Stimulated activated CD8-positive, alpha-beta memory T cell treated with anti-CD3 and anti-CD28 coated beads, Interleukin-12 subunit alpha, Interleukin-12 subunit beta, amount 100 ng/mL, for 24 hours (primary cell): ENCODE results near the gene QSOX2.

Experiments used
- DNase-seq: peaks from one replicate; pipeline ENCODE4 v3.0.0-alpha.2; 2020; ENCODE audit errors: extremely low read depth

The QSOX2 gene

DNA sequence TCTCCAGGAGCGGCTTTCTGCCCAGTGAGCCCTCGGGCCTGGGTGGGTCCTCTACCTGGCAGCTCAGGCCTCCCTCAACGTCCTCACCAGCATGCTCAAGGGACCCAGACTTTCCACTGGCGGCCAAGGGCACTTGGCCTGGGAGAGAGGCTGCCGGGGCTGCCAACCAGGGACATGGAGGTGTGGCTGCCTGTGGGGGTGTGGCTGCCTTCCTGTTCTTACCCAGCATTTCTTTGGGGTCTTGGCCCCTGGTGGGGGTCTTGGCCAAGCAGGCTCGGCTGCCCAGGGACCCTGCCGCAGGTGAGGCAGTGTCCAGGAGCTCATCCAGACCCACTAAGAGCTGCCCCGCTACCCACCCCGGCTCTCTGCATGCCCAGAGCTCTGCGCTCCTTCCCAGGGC lies 7.2 kb upstream of the QSOX2 start:
- DNase-seq, result no peak

DNA sequence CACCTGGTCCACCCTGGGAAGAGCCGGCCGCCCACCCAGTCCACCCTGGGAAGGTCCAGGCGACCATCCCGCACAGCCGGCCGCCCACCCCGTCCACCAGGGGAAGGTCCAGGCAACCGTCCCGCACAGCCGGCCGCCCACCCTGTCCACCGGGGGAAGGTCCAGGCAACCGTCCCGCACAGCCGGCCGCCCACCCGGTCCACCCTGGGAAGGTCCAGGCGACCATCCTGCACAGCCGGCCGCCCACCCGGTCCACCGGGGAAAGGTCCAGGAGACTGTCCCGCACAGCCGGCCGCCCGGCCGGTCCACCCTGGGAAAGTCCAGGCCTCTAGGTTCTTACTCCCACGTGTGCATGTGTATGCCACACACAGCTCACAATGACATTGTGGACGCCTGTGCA lies 6.7 kb upstream of the QSOX2 start:
- DNase-seq, result no peak

DNA sequence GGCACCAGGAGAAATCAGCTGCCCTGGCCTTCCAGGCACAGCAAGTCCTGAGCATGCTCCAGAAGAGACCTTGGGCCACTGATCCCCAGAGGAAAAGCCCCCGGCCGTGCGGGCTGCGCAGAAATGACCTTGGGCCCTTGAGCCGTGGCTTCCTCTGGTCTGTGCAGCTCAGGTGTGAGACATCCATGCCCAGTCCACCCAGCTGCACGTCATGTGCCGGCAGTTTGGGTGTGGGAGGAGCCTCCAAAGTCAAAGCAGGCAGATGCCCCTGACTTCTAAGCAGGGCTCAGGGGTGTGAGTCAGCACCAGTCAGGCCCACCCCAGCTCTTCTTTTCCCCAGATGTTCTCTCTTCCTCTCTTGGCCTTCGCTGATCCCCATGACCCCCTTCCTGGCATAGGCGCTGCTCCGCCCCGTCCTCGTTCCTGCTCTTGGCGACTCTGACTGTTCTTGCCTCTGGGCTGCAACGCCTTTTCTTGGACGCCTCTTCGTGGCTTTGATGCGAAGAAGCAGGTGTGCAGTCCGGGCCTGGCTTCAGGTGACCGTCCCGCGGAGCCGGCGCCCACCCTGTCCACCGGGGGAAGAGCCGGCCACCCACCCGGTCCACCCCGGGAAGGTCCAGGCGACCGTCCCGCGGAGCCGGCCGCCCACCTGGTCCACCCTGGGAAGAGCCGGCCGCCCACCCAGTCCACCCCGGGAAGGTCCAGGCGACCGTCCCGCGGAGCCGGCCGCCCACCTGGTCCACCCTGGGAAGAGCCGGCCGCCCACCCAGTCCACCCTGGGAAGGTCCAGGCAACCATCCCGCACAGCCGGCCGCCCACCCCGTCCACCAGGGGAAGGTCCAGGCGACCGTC lies 5.9 kb upstream of the QSOX2 start:
- no peak for DNase-seq

DNA sequence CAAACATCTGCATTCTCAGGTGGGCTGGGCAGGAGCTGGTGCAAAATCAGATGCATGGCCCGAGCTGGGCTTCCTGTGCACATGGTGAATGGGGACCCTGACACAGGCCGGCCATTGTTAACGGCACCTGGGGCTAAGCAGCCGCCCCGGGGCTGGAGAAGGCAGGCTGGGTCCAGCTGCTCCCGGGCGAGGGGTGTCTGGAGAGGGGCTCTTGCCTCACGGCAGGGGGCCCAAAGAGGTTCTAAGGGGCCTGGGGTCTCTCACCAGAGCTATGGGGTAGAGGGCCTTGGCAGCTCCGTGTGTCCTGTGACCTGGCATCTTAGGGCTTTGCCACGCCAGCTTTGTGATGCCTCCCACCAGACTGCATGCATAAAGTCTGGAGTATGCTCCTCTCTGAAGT lies 5.1 kb upstream of the QSOX2 start:
- DNase-seq, result no peak

DNA sequence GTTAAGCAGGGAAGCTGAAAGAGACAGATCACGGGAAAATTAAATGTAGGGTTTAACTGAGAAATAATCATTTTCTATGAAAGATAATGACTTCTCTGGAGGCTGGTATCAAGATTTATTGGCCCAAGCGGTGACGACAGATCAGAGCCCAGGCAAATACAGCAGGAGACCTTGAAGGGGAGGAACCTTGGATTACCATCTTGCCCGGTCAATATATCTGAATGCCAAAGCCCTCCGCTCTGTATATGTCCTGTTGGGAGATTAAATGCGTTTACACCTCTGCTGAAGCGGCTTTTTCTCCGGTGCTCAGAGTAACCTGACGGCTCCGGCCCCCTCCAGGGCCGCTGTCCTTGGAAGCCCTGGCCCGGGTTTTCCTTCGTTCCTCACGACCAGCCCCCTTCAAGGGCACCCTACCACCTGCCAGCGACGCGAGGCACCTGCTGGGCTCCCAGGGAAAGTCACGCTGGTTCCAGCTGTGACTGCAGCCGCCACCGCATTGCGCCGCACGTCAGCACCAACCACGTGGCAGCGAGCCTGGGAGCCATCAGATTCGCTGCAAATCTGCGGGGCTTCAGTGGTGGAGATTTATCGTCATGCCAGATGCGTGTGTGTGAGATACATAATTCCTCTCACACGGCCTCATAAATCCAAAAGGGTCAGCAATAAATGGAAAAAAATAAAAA lies 4.4 kb upstream of the QSOX2 start:
- no peak for DNase-seq

DNA sequence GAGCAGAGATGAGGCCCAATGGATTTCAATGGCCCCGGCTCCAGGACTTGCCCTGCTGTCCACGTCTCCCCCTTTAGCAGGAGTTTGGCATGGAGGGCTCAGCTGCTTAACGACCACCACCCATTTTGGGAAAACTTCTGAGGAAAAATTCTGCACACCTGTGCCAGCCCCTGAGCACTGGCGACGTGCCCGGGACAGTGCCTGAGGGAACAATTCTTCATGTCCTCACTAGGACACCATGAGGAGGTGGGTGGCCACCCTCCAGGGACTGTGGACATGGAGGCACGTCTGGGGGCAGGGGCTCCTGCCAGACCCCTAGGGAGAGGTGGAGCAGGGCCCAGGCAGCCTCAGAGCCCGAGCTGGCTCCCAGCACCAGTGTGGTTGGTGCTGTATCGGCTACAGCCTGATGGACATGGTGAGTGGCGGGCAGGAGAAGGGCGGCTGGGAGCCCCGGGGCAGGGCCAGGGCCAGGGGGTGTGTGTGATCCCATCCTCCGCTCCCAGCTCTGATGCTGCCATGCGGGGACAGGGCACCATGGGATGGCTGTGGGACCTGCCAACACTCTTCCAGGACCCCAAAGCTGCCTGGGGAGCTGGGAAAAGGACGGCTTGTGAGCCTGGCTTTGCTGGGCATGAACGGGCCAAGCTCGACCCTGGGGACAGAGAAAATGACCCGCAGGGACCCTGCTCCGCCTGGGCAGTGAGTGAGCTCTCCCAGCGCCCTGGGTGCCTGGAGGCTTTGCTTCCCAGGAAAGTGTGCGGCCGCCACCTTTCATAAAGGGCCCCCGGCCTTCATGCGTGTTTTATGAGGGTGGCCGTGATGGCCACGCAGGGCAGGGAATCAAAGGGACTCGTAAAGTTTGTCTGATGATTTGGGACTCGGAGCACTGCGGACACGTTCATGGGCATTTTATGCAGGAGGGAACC lies 3.6 kb upstream of the QSOX2 start:
- no peak for DNase-seq

DNA sequence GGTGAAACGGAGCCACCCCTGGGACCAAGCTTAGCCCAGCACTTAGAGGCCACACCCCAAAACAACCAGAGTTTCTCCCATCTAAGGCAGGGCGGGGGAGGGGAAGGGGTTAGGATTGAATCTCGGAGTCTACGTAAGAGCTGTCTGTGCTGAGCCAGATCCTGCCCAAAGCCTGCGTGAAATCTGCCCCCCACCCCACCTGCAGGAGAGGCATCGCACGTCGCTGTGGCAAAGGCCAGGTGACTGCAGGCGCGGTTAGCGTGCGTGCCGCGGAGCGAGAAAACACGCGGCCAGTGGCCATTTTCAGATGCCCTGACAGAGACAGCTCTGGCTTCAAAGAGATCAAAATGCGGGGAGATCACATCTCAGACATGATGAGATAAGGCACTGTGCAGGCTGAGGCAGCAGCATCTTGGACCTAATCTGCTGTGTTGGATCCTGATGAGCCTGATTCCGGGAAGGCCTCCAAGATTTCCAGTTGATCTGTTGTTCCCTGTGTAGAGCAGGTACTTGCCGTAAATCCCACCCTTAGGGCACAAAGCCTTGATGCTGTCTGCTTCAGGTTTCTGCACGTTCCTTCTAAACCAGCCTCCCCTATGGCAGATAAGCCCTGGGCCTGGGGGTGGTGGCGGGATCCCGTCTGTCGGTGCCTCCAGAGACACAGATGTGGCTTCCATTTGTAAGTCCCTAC lies 2.5 kb upstream of the QSOX2 start:
- DNase-seq, result no peak

DNA sequence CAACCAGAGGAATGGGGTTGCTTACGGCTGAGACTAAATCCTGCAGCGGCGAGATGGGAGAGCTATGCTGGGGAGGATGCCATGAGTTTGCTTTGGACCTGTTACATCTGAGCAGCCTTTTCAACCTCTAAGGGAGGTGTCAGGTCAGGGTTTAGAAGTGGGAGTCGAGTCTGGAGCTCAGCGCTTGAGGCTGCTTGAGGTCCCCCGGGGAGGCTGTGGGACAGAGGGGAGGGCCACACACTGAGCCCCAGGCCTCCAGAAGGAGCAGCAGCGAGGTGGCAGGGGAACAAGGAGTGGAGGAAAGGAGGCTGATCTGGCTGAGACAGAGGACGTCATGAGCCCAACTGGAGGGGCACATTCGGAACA lies 1.9 kb upstream of the QSOX2 start:
- no peak for DNase-seq

DNA sequence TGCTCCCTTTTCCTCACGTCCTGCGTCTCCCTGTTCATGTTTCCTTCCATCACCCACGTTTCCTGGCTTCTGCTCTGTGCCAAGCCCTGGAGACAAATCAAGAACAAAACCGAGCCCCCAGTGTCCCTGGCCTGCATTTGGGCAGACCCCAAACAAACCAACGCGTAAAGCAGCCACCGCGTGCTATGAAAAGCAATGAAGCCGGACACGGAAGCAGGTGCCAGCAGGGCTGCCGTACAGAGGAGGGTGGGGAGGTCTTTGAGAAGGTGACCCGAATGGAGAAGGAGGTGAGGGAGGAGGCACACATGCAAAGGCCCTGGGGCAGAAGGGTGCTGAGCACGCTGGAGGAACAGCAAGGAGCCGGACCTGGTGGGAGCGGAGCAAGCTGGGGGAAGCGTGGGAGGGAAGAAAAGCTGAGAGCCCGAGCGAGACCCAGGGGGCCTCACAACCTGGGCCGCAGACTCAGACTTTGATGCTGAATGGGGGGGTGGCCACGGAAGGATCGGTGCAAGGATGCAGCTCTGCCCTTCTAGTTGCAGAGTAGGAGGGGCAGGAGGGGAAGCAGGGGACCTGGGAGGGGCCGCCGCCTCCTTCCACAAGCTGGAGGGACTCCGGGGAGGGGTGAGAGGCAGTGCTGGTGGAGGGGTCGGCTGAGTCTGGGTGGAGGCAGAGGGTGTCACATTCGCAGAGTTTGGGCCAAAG lies 1.4 kb upstream of the QSOX2 start:
- no peak for DNase-seq

DNA sequence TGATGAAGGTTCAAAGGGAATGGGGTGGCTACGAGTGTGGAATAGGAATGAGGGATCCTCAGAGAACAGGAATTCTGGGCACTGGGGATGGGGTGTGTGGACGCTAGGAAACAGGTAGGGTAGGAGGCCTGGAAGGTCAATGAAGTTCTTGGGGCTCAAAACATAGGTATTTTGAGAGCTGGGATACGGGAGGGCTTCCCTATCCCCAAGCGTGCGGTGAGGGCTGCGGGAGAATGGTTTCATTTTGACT lies 718 bp downstream of the QSOX2 start:
- no peak for DNase-seq

DNA sequence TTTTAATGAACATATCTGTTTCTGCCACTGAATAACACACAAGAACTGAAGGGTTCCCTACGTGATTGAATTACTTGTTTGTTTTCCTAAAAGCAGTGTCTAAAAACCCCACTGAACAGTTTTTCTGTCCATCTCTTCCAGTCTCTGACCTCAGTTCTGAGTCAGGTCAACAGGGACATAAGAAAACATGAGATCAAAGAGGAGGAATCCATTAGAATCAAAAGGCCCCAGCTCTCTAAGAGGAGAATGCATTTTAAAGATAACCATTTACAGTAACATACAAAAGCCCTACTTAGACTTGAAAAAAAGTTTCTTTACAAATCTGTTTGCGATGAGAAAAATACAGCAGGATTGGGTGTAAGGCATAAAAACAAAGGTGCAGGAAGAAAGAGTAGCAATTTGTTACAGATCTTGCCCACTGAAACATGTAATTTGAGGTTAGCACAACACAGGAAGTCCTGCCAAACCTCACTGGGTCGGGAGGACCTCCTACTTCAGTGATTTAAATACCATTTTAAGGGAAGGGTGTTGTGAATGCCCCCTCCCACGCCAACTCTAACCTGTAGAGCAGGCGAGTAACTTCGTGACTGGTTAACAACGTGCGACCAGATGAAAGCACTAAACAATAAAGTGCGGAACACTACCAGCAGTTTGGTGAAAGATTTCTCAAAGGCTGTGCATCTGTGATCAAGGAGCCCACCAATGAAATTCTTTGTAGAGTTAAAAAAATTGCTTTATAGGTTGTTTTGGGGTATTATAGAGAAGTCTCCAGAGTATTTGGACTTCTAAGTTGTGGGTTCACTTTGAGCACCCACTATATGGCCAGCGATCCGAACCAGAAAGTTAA lies 1.3 kb downstream of the QSOX2 start:
- DNase-seq, result no peak

DNA sequence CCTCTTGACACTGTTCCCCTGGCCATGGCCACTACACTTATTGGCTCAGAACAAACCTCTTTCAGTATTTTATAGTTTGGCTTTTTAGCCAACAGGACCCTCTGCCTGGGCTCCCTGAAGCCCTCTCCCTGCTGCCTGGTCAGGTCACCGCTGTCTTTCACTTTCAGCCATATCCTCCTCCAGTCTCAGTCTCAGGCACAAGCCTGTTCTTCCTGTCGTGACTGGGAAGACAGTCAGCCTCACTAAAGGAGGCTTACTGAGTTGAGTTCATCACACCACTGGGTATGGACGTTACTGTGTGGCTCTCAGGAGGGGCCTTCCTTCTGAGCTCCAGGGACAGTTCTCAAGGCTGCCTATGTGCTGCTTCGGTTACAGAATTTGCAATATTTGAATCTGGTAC lies 2.0 kb downstream of the QSOX2 start:
- no peak for DNase-seq

DNA sequence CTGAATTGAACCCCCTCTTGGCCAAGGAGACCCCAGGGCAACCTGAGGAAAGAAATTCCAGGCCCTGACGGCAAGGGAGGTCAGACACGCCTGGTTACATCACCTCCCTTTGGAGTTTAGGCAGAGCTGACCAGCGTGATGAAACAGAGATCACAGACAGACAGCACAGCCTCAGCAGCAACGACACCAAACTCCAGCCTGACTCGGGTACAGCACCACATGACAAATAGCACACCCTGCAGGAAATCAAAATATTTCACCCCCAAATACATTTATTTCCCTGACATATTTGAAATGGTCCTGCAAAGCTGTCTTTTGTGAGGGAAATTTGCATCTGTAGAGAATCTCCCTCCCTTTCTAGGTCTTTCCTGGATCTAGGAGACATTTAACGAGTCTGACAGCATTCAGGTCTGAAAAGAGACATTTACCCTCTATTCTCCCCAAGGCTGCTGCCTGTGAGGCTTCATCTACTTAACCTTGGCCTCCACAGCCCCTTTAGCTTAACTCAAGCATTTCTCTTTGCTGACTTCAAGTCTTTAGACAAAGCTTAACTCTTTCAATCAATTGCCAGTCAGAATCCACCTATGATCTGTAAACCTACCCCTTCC lies 2.6 kb downstream of the QSOX2 start:
- DNase-seq, result no peak

DNA sequence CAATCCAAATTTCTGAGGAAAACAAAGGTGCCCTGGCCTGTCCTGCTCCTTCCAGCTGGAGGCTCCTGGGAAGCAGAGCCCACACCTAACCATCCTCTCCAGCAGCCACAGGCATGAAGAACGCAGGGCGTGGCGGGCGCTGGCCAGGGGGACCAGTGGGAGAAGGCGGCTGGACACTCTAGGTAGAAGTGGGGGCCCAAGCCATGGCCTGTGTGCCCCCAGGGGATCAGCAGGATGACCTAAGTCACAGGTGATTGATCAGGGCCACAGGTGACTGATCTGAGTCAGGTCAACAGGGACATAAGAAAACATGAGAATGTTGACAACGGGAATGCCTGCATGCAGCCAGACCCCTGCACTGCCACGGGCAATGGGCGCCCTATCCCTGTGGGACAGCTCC lies 3.4 kb downstream of the QSOX2 start:
- no peak for DNase-seq

DNA sequence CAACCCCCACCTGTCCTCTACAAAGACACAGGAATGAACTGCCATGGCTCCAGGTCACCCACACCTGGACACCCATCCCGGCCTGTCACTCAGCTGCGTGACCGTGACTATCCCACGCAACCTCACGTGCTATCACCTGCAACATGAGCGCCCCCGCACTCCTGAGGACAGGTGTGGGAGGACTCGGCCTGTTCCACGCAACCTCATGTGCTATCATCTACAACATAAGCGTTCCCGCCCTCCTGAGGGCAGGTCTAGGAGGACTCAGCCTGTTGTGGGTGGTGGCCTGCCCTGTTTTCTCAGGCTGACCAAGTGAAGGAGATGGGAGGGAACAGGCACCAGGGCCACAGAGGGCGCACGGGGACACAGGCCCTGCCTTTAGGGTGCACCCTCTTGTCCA lies 4.1 kb downstream of the QSOX2 start:
- no peak for DNase-seq

DNA sequence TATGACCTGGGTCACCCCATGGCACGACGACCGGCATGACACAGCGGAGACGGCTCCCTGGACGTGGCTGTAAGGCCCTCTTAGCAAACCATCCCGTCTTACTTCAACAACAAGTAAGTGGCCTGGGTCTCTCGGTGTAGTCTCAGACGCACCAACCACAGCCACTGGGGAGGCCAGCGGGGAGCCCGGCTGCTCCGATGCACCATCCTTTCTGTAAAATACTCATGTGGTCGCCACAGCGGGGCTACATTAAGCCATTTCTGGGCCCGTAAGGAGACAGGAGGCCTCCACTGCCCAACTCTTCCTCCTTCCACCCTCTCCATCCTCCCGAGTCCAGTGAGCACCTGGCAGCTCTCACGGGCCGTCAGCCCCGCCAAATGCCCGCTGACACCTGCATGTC lies 4.7 kb downstream of the QSOX2 start:
- DNase-seq, result no peak

DNA sequence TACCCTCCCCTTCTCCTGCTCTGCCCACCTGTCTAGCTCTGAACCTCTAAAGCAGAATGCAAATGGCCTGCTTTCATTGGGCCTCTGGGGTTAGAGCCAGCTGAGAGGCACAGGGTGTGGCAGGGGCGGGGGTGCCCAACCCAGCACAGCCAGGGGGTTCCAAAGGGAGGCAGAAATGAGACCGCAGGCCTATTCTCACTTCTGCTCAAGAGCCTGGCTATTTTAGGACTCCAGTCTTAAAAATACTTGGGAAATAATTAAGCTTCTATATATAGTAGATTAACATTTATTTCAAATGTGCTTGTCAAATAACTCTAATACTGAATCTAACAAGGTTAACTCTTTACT lies 5.7 kb downstream of the QSOX2 start:
- no peak for DNase-seq

DNA sequence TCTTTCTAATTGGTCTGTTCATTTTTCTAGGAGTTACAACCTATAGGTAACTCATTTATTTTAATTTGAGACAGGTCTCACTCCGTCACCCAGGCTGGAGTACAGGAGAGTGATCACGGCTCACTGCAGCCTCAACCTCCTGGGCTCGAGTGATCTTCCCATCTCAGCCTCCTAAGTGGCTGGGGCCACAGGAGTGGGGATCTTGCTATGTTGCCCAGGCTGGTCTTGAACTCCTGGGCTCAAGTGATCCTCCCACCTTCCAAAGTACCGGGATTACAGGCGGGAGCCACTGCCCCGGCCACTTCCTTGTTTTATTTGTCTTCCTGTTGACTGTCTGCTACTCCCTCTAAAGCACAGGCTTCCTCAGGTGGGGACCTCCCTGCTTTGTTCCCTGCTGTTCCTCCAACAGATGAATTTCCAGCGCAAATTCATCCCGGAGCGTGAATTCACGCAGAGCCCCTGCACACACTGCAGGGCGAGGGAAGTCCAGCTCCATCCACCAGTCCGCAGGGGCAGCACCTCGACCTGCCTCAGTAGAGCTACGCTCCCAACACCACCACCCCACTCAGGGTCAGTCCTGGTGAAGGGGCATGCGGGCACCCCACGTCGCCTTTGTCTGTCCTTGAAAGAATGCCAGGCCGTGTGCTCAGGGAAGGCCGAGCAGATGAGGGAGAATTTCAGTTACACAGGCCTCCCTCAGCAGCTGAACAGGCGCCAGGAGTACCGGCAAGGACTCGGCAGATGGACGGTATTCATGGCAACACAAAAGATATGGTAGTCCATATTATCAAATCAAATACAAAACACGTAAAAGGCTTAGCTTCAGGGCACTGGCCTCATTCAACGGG lies 6.3 kb downstream of the QSOX2 start:
- no peak for DNase-seq

DNA sequence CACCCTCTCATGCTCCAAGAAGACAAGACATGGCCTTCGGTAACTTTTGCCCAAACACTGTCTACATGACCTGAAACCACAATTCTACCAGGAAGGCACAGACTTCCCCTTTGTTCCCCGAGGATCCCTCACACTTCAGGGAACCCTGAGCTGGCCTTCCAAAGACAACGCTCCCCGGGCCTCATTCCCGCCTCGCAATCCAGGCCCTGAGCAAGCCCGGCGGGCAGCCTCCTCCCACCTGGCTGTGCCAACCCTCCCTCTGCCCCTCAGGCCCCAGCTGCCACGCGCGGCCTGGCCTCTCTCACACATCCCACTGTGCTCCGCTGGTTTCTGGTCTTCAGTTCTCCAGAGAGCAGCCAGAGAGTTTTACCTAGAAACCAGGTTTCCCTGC lies 7.3 kb downstream of the QSOX2 start:
- DNase-seq, result no peak
